ENCODE data around the gene ABLIM1. TPM values are rescaled to one million over a fixed set of nuclear protein-coding genes. Genes with fewer than 3 reads are reported as not detected.

ABLIM1 gene
- total and polyA plus RNA-seq, 10 of the 15 experiments (the other 5 are each of a cell fraction or from before 2014, with no cell fraction given), result 14.2 to 50.5 (median 28.1) TPM

- ChIA-PET RAD21 (ENCODE audit: unreplicated experiment) (no interaction called here), SMC1A (ENCODE audit: uncharacterized antibody, unreplicated experiment) (no interaction called here), CTCF (no interaction called here), POLR2A (no interaction called here)
- DNase-seq (ENCODE audit: low read depth, low spot score) (no peak), ATAC-seq (no peak), FAIRE-seq (no peak)
- Histone ChIP-seq H3K79me2 (ENCODE audit: control insufficient read depth, insufficient read depth, low read length) (no peaks in the 10 kb centered on the region), H3K4me2 (ENCODE audit: control insufficient read depth, insufficient read depth) (no peak overlapping the region), H4K20me1 (ENCODE audit: control insufficient read depth, insufficient read depth) (no peaks in the 10 kb centered on the region), H3K9ac (ENCODE audit: control insufficient read depth, insufficient read depth, low read length) (no peak overlapping the region), H3K36me3 (ENCODE audit: control insufficient read depth in 2 of 2, insufficient read depth in 2 of 2, low read length in 1 of 2) (no peaks in the 10 kb centered on the region), H3K4me3 (no peak overlapping the region), H3K27me3 (replicated peaks in 1 of 2; ENCODE audit: control insufficient read depth in 2 of 2, insufficient read depth in 2 of 2, low read length in 1 of 2) (peaks cover 8 to 9% of the 10 kb centered on the region in 2 experiments; a peak in 3 of 4 replicates), H3K4me1 (ENCODE audit: control insufficient read depth, insufficient read depth, low read length) (peaks cover 2% of the 10 kb centered on the region; the same call in 1 of the 2 replicates), H2AFZ (ENCODE audit: control insufficient read depth, low read depth, low read length) (no peak overlapping the region), H3K9me3 (replicated peaks; ENCODE audit: control insufficient read depth, insufficient read depth, low read length) (no peaks in the 10 kb centered on the region), H3K27ac (ENCODE audit: control insufficient read depth, insufficient read depth) (no peak overlapping the region)
- in situ Hi-C loops (cut with MboI) (no loop called here), intact Hi-C loops (cut with micrococcal nuclease; ENCODE audit: unreplicated experiment) (no loop called here)
- TF ChIP-seq BCLAF1 (IDR thresholded peaks at IDR 0.05) (no peak), HSF1 (IDR thresholded peaks at IDR 0.05; ENCODE audit: low read depth, low read length) (no peak), SIX5 (IDR thresholded peaks at IDR 0.05; ENCODE audit: low read depth, low read length, severe bottlenecking) (no peak), CBX3 (IDR thresholded peaks at IDR 0.05; ENCODE audit: borderline replicate concordance, low read depth) (no peak), SREBF2 (IDR thresholded peaks at IDR 0.05; ENCODE audit: low read length) (no peak), ATF2 (IDR thresholded peaks at IDR 0.05; ENCODE audit: low read length) (no peak), SMAD1 (IDR thresholded peaks at IDR 0.05; ENCODE audit: low read depth, partially characterized antibody) (no peak)
- no TSS peak for BruUV-seq (replicated peaks)
- WGBS (ENCODE audit: insufficient coverage, insufficient replicate concordance, low lambda C conversion rate, missing lambda C conversion rate), result 39% methylated on average over 9 of the region's 9 CpGs
Measured at GRCh38 chr10:114629083-114629823, 28.8 kb downstream of the ABLIM1 start.
